ENCODE measurements around the gene SUCNR1.

GRCh38 chr3:151923901-151924300, 50.5 kb downstream of the SUCNR1 start:
- no peak for TF ChIP-seq ZFP36L2 (CRISPR knock-in tag; IDR thresholded peaks at IDR 0.05)
- no peak for TF ChIP-seq CBFB (CRISPR knock-in tag; IDR thresholded peaks at IDR 0.05)
- no peak for TF ChIP-seq ZNF776 (CRISPR knock-in tag; IDR thresholded peaks at IDR 0.05)
- no peak for TF ChIP-seq PHF21A (CRISPR knock-in tag; IDR thresholded peaks at IDR 0.05)
- TF ChIP-seq ATF3 (CRISPR knock-in tag; IDR thresholded peaks at IDR 0.05) = no peak
